ENCODE measurements around the gene MYH3.

GRCh38 chr17:10698096-10698818 lies 41.1 kb upstream of the MYH3 start:
- TF ChIP-seq, protein P1, sequence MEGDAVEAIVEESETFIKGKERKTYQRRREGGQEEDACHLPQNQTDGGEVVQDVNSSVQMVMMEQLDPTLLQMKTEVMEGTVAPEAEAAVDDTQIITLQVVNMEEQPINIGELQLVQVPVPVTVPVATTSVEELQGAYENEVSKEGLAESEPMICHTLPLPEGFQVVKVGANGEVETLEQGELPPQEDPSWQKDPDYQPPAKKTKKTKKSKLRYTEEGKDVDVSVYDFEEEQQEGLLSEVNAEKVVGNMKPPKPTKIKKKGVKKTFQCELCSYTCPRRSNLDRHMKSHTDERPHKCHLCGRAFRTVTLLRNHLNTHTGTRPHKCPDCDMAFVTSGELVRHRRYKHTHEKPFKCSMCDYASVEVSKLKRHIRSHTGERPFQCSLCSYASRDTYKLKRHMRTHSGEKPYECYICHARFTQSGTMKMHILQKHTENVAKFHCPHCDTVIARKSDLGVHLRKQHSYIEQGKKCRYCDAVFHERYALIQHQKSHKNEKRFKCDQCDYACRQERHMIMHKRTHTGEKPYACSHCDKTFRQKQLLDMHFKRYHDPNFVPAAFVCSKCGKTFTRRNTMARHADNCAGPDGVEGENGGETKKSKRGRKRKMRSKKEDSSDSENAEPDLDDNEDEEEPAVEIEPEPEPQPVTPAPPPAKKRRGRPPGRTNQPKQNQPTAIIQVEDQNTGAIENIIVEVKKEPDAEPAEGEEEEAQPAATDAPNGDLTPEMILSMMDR (IDR thresholded peaks at IDR 0.05; ENCODE audit: poor library complexity), result no peak
- no peak for TF ChIP-seq EZH2phosphoT487 (IDR thresholded peaks at IDR 0.05; ENCODE audit: low read depth, severe bottlenecking, unreplicated experiment)
- TF ChIP-seq EZH2 (IDR thresholded peaks at IDR 0.05; ENCODE audit: borderline replicate concordance), result no peak

All from hepatocyte (in vitro differentiated cells).